NT2/D1 (cell line): Measurements from ENCODE around the gene BCAS3.

Experiments
- DNase-seq: peaks from one replicate; pipeline ENCODE4 v3.0.0-alpha.2; 2011; ENCODE audit warnings: low read depth, low spot score
- H3K27me3 ChIP-seq: 2 replicates; pipeline ENCODE4 v1.6.0; 2011; ENCODE audit warnings: mild to moderate bottlenecking; ENCODE audit not compliant: insufficient read length, insufficient read depth
- H3K36me3 ChIP-seq: 2 replicates; pipeline ENCODE4 v1.6.1; 2011; ENCODE audit warnings: mild to moderate bottlenecking, low read length, mixed read lengths; ENCODE audit not compliant: insufficient read depth, insufficient read length
- H3K4me1 ChIP-seq: 2 replicates; pipeline ENCODE4 v1.5.1; 2011; ENCODE audit not compliant: insufficient read depth, insufficient read length
- H3K4me3 ChIP-seq: 2 replicates; pipeline ENCODE4 v1.5.1; 2011; ENCODE audit warnings: low read depth; ENCODE audit not compliant: insufficient read length
- H3K9ac ChIP-seq: 2 replicates; pipeline ENCODE4 v1.6.0; 2011; ENCODE audit warnings: low read depth; ENCODE audit not compliant: insufficient read length
- H3K9me3 ChIP-seq: 2 replicates; pipeline ENCODE4 v1.5.1; 2011; ENCODE audit warnings: mild to moderate bottlenecking, low read length; ENCODE audit not compliant: insufficient read depth
- SUZ12 ChIP-seq: IDR thresholded peaks from 2 replicates; pipeline ENCODE4 v1.6.1; 2011; ENCODE audit not compliant: insufficient read length, insufficient read depth; ENCODE audit errors: extremely low read depth
- YY1 ChIP-seq: IDR thresholded peaks from 2 replicates; pipeline ENCODE4 v1.6.1; 2011; ENCODE audit not compliant: insufficient read length, insufficient read depth
- ZNF274 ChIP-seq: IDR thresholded peaks from 2 replicates; pipeline ENCODE4 v1.6.1; 2011; ENCODE audit warnings: mild to moderate bottlenecking, low read depth, low read length

The BCAS3 gene

DNA sequence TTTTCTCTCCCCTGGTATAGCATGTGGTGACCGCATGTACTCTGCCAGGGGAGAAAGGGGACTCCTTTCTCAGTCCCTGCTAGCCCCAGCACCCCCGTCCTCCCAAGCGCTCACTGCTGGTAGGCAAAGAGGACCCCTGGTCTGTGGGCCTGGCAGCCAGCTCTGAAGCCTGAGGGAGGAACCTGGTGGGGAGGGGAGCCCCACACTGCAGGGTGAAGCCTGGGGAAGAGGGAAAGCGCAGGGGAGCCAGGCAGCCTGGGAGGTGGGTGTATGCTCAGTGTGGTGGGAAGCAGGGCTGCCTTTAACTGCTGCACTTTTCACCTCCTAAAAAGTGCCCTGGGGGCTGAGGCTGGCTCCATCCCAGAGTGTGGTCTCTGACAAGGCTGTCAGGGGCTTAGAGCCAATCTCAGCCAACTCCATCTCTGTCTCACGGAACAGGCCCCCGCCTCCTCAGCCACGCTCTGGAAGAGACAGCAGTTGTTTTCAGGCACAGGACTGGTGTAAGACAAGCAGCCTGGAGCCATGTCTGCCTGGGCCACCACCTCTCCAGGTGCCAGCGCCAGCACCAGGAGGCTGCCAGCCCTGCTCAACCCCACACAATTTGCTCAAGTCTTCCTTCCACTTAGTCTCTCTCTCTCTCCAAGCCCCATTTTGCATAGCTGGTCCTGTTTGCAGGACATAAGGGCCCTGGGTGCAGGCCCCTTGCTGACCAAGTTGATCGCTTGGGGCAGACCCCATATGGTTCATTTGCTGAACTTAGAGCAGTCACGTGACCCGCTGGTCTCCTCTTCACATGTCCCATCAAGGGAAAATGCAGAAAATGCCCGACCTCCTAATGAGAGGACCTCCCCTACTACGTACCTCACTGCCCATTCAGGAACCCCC is 707.3 kb downstream of the BCAS3 start:
- no peaks in the 10 kb centered on the region for H3K36me3 ChIP-seq
- H3K9me3 ChIP-seq = no peaks in the 10 kb centered on the region
- no peak overlapping the region for H3K4me3 ChIP-seq
- TF ChIP-seq SUZ12 = no peak
- no peak overlapping the region for H3K9ac ChIP-seq
- H3K4me1 ChIP-seq = peaks cover 5% of the 10 kb centered on the region
- H3K27me3 ChIP-seq = peaks cover 8% of the 10 kb centered on the region
- DNase-seq = no peak

DNA sequence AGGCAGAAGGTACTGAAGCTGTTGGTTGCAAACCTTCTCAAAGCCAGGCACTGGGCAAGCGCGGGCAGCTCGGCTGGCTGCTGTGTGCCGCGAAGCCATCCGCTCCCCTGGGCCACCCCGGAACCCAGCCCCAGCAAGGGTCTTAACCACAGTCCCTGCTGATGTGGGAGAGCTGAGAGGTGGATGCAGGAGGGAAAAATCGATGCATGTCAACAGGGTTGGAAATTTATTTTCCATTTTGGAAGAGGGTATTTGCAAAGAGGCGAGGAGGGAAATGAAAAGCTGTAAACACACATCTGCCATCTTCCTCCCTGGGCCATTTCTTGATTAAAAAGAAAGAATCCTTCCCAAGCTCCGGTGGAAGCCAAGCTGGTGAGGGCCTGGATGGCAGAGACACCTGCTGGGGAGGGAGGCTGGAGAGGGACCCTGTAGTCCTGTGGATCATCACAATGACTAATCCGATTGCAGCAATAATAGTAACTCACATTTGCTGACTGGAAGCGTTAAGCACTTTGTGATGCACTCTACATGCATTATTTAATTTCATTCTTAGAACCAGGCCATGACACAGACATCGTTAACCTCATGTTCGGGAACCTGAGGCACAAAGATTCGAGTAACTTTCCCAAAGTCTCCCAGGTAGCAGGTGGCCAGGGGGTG is 708.1 kb downstream of the BCAS3 start:
- Histone ChIP-seq H3K9me3 (no peaks in the 10 kb centered on the region), H3K9ac (no peak overlapping the region), H3K4me3 (no peak overlapping the region), H3K4me1 (peaks cover 8% of the 10 kb centered on the region), H3K27me3 (peaks cover 10% of the 10 kb centered on the region), H3K36me3 (no peaks in the 10 kb centered on the region)
- DNase-seq = no peak
- TF ChIP-seq SUZ12 = no peak
- TF ChIP-seq ZNF274 = no peak
- no peak for TF ChIP-seq YY1

DNA sequence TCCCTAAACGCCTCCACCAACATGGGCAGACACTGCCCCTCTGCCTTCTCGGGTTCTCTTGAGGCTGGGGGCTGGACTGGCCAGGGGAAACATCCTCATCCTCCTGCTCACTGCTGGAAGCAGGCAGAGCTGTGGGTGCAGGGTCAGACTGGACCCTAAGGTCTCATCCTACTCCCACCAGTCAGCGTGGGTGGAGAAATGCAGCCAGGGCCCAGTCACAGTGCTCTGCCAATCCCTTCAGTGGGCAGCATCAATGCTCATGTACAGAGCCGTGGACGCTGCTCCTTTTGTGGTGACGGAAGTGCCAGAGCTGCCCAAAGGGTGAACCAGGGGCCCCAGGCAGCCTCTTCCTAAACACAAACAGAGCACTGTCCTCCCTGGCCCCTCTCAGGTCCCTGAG is 708.6 kb downstream of the BCAS3 start:
- H3K36me3 ChIP-seq = no peaks in the 10 kb centered on the region
- no peak overlapping the region for H3K4me3 ChIP-seq
- H3K9ac ChIP-seq = no peak overlapping the region
- H3K4me1 ChIP-seq = peaks cover 8% of the 10 kb centered on the region
- no peak for DNase-seq
- no peaks in the 10 kb centered on the region for H3K9me3 ChIP-seq
- peaks cover 10% of the 10 kb centered on the region for H3K27me3 ChIP-seq
- TF ChIP-seq YY1 = no peak
- TF ChIP-seq SUZ12 = no peak
- TF ChIP-seq ZNF274 = no peak

- no peak overlapping the region for H3K4me3 ChIP-seq
- H3K36me3 ChIP-seq = no peaks in the 10 kb centered on the region
- H3K9ac ChIP-seq = no peak overlapping the region
- peaks cover 17% of the 10 kb centered on the region for H3K27me3 ChIP-seq
- no peaks in the 10 kb centered on the region for H3K9me3 ChIP-seq
- H3K4me1 ChIP-seq = peaks cover 8% of the 10 kb centered on the region
- TF ChIP-seq YY1 = no peak
- no peak for TF ChIP-seq ZNF274
- TF ChIP-seq SUZ12 = no peak
- DNase-seq = no peak
Observed at GRCh38 chr17:61387011-61387410, 709.4 kb downstream of the BCAS3 start.

- no peak overlapping the region for H3K9ac ChIP-seq
- peaks cover 8% of the 10 kb centered on the region for H3K4me1 ChIP-seq
- peaks cover 23% of the 10 kb centered on the region for H3K27me3 ChIP-seq
- H3K9me3 ChIP-seq = no peaks in the 10 kb centered on the region
- DNase-seq = no peak
- H3K36me3 ChIP-seq = no peaks in the 10 kb centered on the region
- H3K4me3 ChIP-seq = no peak overlapping the region
- TF ChIP-seq SUZ12 = no peak
- no peak for TF ChIP-seq ZNF274
- TF ChIP-seq YY1 = no peak
Observed at GRCh38 chr17:61387511-61388305, 710.1 kb downstream of the BCAS3 start.

- Histone ChIP-seq H3K27me3 (peaks cover 25% of the 10 kb centered on the region), H3K9me3 (no peaks in the 10 kb centered on the region), H3K4me3 (no peak overlapping the region), H3K36me3 (no peaks in the 10 kb centered on the region), H3K9ac (no peak overlapping the region), H3K4me1 (peaks cover 10% of the 10 kb centered on the region)
- TF ChIP-seq ZNF274 (no peak), SUZ12 (no peak), YY1 (no peak)
- no peak for DNase-seq
Observed at GRCh38 chr17:61388561-61389356, 711.1 kb downstream of the BCAS3 start.
